A549 (cell line): ENCODE data around the gene DHRS3. TPM values are rescaled to one million over a fixed set of nuclear protein-coding genes. Genes with fewer than 3 reads are reported as not detected.
A peak's percentile ranks its signal among the peaks of the same experiment; 100 is the strongest.

Experiments used
- ATAC-seq, 2 experiments: fragments of 200-7000 bp in 1 of 2; fragments of >200 bp in 1 of 2; cut with Nextera tagmentation in 1 of 2; cut with Tn5 transposase in 1 of 2; 3 replicates each; pipeline versions ENCODE4 v1.8.0 to v1.9.1; 2018 to 2020; ENCODE audit warnings: mild to moderate bottlenecking in 1 of 2, moderate library complexity in 1 of 2
- CTCF ChIA-PET: fragments of 300-600 bp; sonication (Branson Sonifier 250); formaldehyde crosslinking; extraction: SDS; loops from one replicate; lab custom pipeline; 2021; ENCODE audit warnings: antibody characterized with exemption, inconsistent platforms; lab: Yijun Ruan, JAX
- POLR2A ChIA-PET: fragments of 350-600 bp; formaldehyde crosslinking; extraction: SDS; loops from one replicate; lab custom pipeline; 2021; ENCODE audit warnings: antibody characterized with exemption, inconsistent platforms; lab: Yijun Ruan, JAX
- DNase-seq, 2 experiments: peaks; one replicate each; pipeline versions ENCODE4 v3.0.0 to v3.0.0-alpha.2; 2011 to 2016; ENCODE audit warnings: low read depth in 1 of 2, low spot score in 1 of 2
- FAIRE-seq: peaks from 2 replicates; lab custom pipeline; 2011; peaks lifted over from hg19 to GRCh38; lab: Jason Lieb, UNC
- H3K27ac ChIP-seq, 2 experiments: fragments of >200 bp; sonication (Bioruptor Twin); formaldehyde crosslinking; 3 replicates each; pipeline ENCODE4 v1.5.1; 2016 to 2017
- H3K4me1 ChIP-seq: fragments of >200 bp; sonication (Bioruptor Twin); formaldehyde crosslinking; 3 replicates; pipeline ENCODE4 v1.6.1; 2016
- H3K4me2 ChIP-seq: fragments of >200 bp; sonication (Bioruptor Twin); formaldehyde crosslinking; 3 replicates; pipeline ENCODE4 v1.6.1; 2016
- H3K4me3 ChIP-seq: fragments of >200 bp; sonication (Bioruptor Twin); formaldehyde crosslinking; 3 replicates; pipeline ENCODE4 v1.5.1; 2016
- H3K9me3 ChIP-seq: fragments of >200 bp; sonication (Bioruptor Twin); formaldehyde crosslinking; 3 replicates; pipeline ENCODE4 v1.6.1; 2016
- CBX2 ChIP-seq: fragments of 200-600 bp; sonication (generic); IDR thresholded peaks from 2 replicates; pipeline ENCODE4 v1.6.1; 2016; ENCODE audit warnings: low read depth, mild to moderate bottlenecking, borderline replicate concordance
- CBX8 ChIP-seq: fragments of 200-600 bp; sonication (generic); IDR thresholded peaks from 2 replicates; pipeline ENCODE4 v1.6.1; 2016
- E2F6 ChIP-seq: IDR thresholded peaks from 2 replicates; pipeline ENCODE4 v1.6.1; 2012; ENCODE audit warnings: low read depth, borderline replicate concordance
- EHF ChIP-seq: fragments of 250-450 bp; sonication (Bioruptor Pico); IDR thresholded peaks from 2 replicates; pipeline ENCODE4 v1.5.0; 2020; ENCODE audit warnings: mild to moderate bottlenecking
- EHMT2 ChIP-seq: fragments of 200-600 bp; sonication (generic); IDR thresholded peaks from 2 replicates; pipeline ENCODE4 v1.6.1; 2016; ENCODE audit warnings: antibody characterized with exemption, low read depth, mild to moderate bottlenecking, moderate library complexity
- ESRRA ChIP-seq: fragments of 150-350 bp; IDR thresholded peaks from 2 replicates; pipeline ENCODE4 v1.6.1; 2014; ENCODE audit warnings: mild to moderate bottlenecking, low read length, borderline replicate concordance
- FOXS1 ChIP-seq: fragments of 250-450 bp; sonication (Bioruptor Pico); IDR thresholded peaks from 2 replicates; pipeline ENCODE4 v1.5.0; 2020; ENCODE audit warnings: mild to moderate bottlenecking, moderate library complexity
- GATA3 ChIP-seq: IDR thresholded peaks from 2 replicates; pipeline ENCODE4 v1.6.1; 2012; ENCODE audit warnings: borderline replicate concordance
- HDAC2 ChIP-seq: fragments of 200-600 bp; sonication (generic); IDR thresholded peaks from 2 replicates; pipeline ENCODE4 v1.6.1; 2016
- HES2 ChIP-seq: fragments of >200 bp; sonication (Bioruptor Twin); formaldehyde crosslinking; IDR thresholded peaks from 2 replicates; pipeline ENCODE4 v1.6.1; 2016
- HOXB13 ChIP-seq: fragments of 250-450 bp; sonication (Bioruptor Pico); IDR thresholded peaks from 2 replicates; pipeline ENCODE4 v1.5.0; 2020; ENCODE audit warnings: low read depth, mild to moderate bottlenecking, moderate library complexity
- JUNB ChIP-seq: fragments of >200 bp; sonication (Bioruptor Twin); formaldehyde crosslinking; IDR thresholded peaks from 2 replicates; pipeline ENCODE4 v1.6.1; 2016
- KDM1A ChIP-seq: fragments of 200-600 bp; sonication (generic); IDR thresholded peaks from 2 replicates; pipeline ENCODE4 v1.6.1; 2016; ENCODE audit warnings: low read depth, mild to moderate bottlenecking
- KDM5A ChIP-seq: fragments of 200-600 bp; sonication (generic); IDR thresholded peaks from 2 replicates; pipeline ENCODE4 v1.6.1; 2016; ENCODE audit warnings: antibody characterized with exemption, mild to moderate bottlenecking
- MAFK ChIP-seq: fragments of 450-650 bp; IDR thresholded peaks from 2 replicates; pipeline ENCODE4 v1.6.1; 2014; ENCODE audit not compliant: partially characterized antibody
- MAX ChIP-seq: IDR thresholded peaks from 2 replicates; pipeline ENCODE4 v1.6.1; 2012
- NFE2L2 ChIP-seq: fragments of 150-350 bp; conservative IDR thresholded peaks from 2 replicates; pipeline ENCODE4 v1.6.1; 2014; ENCODE audit warnings: low read length
- NPAS2 ChIP-seq: fragments of 250-450 bp; sonication (Bioruptor Pico); IDR thresholded peaks from 2 replicates; pipeline ENCODE4 v1.8.0; 2022; ENCODE audit warnings: mild to moderate bottlenecking, moderate library complexity, borderline replicate concordance
- PBX3 ChIP-seq: IDR thresholded peaks from 2 replicates; pipeline ENCODE4 v1.6.1; 2012
- PHF8 ChIP-seq: fragments of 200-600 bp; sonication (generic); IDR thresholded peaks from 2 replicates; pipeline ENCODE4 v1.6.1; 2016; ENCODE audit warnings: low read depth, mild to moderate bottlenecking, antibody characterized with exemption, moderate library complexity, borderline replicate concordance
- POLR2A ChIP-seq: IDR thresholded peaks from 2 replicates; pipeline ENCODE4 v1.6.1; 2012; ENCODE audit warnings: mild to moderate bottlenecking, low read length
- REST ChIP-seq: fragments of 200-600 bp; sonication (generic); IDR thresholded peaks from 2 replicates; pipeline ENCODE4 v1.6.1; 2016; ENCODE audit warnings: antibody characterized with exemption, mild to moderate bottlenecking, moderate library complexity
- SMC3 ChIP-seq: fragments of >200 bp; sonication (Bioruptor Twin); formaldehyde crosslinking; IDR thresholded peaks from 3 replicates; pipeline ENCODE4 v1.6.1; 2018; ENCODE audit warnings: inconsistent platforms
- TFCP2L1 ChIP-seq: fragments of 250-450 bp; sonication (Bioruptor Pico); IDR thresholded peaks from 2 replicates; pipeline ENCODE4 v1.5.0; 2021; ENCODE audit warnings: mild to moderate bottlenecking
- TP53 ChIP-seq: fragments of 250-450 bp; sonication (Bioruptor Pico); IDR thresholded peaks from 2 replicates; pipeline ENCODE4 v1.5.0; 2021; ENCODE audit warnings: mild to moderate bottlenecking, moderate library complexity
- ZFP36 ChIP-seq: fragments of 450-650 bp; IDR thresholded peaks from 2 replicates; pipeline ENCODE4 v1.6.1; 2014; ENCODE audit warnings: borderline replicate concordance; ENCODE audit not compliant: partially characterized antibody
- ZSCAN20 ChIP-seq: fragments of 250-450 bp; sonication (Bioruptor Pico); IDR thresholded peaks from 2 replicates; pipeline ENCODE4 v1.8.0; 2022; ENCODE audit warnings: mild to moderate bottlenecking, moderate library complexity
- WGBS: methylation state at CpG from one replicate; pipeline ENCODE4 v1.1.6; 2017; ENCODE audit errors: missing lambda C conversion rate; 5-methylcytosine and 5-hydroxymethylcytosine counted together
- polyA plus RNA-seq, 4 experiments: library from polyadenylated mRNA; depleted of rRNA in 3 of 4; stranded (reverse); fragments of >200 nt; fragmentation: RNase III in 1 of 4; extraction: RNeasy Plus Mini Kit Qiagen cat#74134 plus additional on column Dnase treatment in 1 of 4; gene quantifications; 2 replicates in 3 of 4; 3 replicates in 1 of 4; pipeline ENCODE4 v1.2.3, GENCODE V29; 2011 to 2017
- TF ChIP-seq, protein P1 (sequence below): fragments of 250-450 bp; sonication (Bioruptor Pico); IDR thresholded peaks from 2 replicates; pipeline ENCODE4 v1.5.0; 2021; ENCODE audit warnings: mild to moderate bottlenecking, moderate library complexity, borderline replicate concordance
- TF ChIP-seq, protein P2 (sequence below): fragments of 150-350 bp; IDR thresholded peaks from 2 replicates; pipeline ENCODE4 v1.6.1; 2014; ENCODE audit warnings: low read depth, mild to moderate bottlenecking, low read length

The DHRS3 gene
- polyA plus RNA-seq, 2 of the 4 experiments (the other 2 are of a cell fraction) = 62.7 to 79.7 TPM

- no peak; the same call in none of the 2 replicates for TF ChIP-seq MAX
Measured at GRCh38 chr1:12619792-12620487, 1.9 kb upstream of the DHRS3 start (continued).

DNA sequence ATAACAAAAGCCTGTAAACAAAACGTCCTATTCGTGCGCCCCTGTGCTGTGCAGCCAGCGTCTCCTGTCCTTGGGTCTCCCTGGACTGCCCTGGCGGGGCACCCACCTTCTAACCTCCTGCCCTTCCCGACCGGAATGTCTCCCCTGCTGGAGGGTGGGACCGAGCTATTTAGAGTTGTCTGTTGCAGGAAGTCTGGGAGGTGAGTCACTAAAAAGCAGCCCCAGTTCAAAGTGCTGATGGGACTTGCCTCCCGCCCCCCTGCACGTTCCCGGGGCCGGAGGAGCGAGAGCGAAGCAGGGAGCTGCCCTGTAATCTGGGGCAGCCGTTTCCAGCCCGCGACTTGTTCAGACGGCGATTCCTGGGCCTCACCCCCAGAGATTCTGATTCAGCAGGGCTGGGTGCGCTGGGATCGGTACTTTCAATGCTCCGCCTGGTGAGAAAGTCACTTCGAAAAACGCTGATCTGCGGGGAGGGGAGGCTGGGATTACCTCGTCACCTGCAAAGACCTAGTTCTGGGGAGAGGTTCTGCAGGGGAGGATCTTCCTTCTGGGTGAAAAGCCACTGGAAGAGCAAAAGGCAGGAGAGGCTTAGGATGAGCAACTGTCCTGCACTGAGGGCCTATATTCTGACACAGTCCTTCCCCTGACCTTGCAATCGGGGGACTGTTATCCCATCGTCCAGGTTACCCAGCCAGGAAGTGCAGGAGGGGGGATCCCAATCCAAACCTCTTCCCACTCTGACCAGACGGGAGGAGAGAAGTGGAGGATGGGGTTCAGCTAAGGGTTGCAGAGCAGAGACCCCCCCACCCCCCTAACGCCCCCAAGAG is 1.2 kb upstream of the DHRS3 start:
- POLR2A ChIA-PET = interaction anchor here (0.6 to 7.2 kb wide), 19 partner anchors 7 to 318 kb away, joined by 3 to 209 read pairs (median 8); no protein-coding TSS in a partner anchor
- CTCF ChIA-PET = interaction anchor here (0.7 to 8.0 kb wide), 17 partner anchors 15 to 346 kb away, joined by 3 to 60 read pairs (median 4); no protein-coding TSS in a partner anchor
- Histone ChIP-seq H3K9me3 (no peaks in the 10 kb centered on the region), H3K4me1 (peaks cover 28% of the 10 kb centered on the region), H3K4me2 (peak overlapping the region; percentile 93), H3K27ac (peak overlapping the region; percentile 99 to 100), H3K4me3 (peak overlapping the region; percentile 93)
- DNase-seq (peak; percentile 92 to 95), ATAC-seq (peak; percentile 77 to 79), FAIRE-seq (no peak)
- 1% methylated on average over 14 of the region's 30 CpGs for WGBS
- TF ChIP-seq ZFP36 (no peak), NFE2L2 (no peak), EHF (CRISPR knock-in tag) (no peak), KDM1A (no peak), ESRRA (peak; percentile 93), ZSCAN20 (no peak), NPAS2 (CRISPR knock-in tag) (no peak), KDM5A (no peak), TP53 (no peak), E2F6 (peak; percentile 89), CBX8 (no peak), SMC3 (no peak), HES2 (no peak), JUNB (no peak), POLR2A (peak; percentile 70), EHMT2 (no peak), REST (no peak), HOXB13 (CRISPR knock-in tag) (no peak; the same call in 1 of the 2 replicates), PBX3 (peak; percentile 71; the same call in 1 of the 2 replicates), CBX2 (no peak), HDAC2 (no peak), TFCP2L1 (CRISPR knock-in tag) (no peak), PHF8 (no peak), MAFK (peak; percentile 55), FOXS1 (CRISPR knock-in tag) (no peak), GATA3 (peak; percentile 82; the same call in 1 of the 2 replicates)
- TF ChIP-seq, protein P1, sequence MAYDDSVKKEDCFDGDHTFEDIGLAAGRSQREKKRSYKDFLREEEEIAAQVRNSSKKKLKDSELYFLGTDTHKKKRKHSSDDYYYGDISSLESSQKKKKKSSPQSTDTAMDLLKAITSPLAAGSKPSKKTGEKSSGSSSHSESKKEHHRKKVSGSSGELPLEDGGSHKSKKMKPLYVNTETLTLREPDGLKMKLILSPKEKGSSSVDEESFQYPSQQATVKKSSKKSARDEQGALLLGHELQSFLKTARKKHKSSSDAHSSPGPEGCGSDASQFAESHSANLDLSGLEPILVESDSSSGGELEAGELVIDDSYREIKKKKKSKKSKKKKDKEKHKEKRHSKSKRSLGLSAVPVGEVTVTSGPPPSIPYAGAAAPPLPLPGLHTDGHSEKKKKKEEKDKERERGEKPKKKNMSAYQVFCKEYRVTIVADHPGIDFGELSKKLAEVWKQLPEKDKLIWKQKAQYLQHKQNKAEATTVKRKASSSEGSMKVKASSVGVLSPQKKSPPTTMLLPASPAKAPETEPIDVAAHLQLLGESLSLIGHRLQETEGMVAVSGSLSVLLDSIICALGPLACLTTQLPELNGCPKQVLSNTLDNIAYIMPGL = no peak
- TF ChIP-seq, protein P2, sequence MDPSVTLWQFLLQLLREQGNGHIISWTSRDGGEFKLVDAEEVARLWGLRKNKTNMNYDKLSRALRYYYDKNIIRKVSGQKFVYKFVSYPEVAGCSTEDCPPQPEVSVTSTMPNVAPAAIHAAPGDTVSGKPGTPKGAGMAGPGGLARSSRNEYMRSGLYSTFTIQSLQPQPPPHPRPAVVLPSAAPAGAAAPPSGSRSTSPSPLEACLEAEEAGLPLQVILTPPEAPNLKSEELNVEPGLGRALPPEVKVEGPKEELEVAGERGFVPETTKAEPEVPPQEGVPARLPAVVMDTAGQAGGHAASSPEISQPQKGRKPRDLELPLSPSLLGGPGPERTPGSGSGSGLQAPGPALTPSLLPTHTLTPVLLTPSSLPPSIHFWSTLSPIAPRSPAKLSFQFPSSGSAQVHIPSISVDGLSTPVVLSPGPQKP = no peak
